GM19467 (cell line): ENCODE data around the gene FIS1.
A peak's percentile ranks its signal among the peaks of the same experiment; 100 is the strongest.
"Not testable (repeated sequence)": the region's sequence is repeated elsewhere in the genome, so short reads cannot be mapped to it uniquely, and the experiment has no call there.

Experiments
- ATAC-seq: cut with Tn5 transposase; IDR thresholded peaks from one replicate; pipeline ENCODE4 v1.9.1; 2021; ENCODE audit warnings: mild to moderate bottlenecking, moderate library complexity; ENCODE audit not compliant: unreplicated experiment

The FIS1 gene

GRCh38 chr7:101244375-101245146 is at the start of gene FIS1:
Gene FIS1, minus strand, starts transcription at chr7:101245081. Its CDS starts 77 bp downstream, at chr7:101245004.
- peak; percentile 84 for ATAC-seq

GRCh38 chr7:101294039-101294831 is 49.4 kb upstream of the FIS1 start:
- no peak for ATAC-seq

GRCh38 chr7:101293069-101294021 is 48.5 kb upstream of the FIS1 start:
- not testable (repeated sequence) for ATAC-seq

- not testable (repeated sequence) for ATAC-seq
These were observed 47.7 kb upstream of the FIS1 start for GRCh38 chr7:101292566-101292965.

- not testable (repeated sequence) for ATAC-seq
These were observed 45.5 kb upstream of the FIS1 start for GRCh38 chr7:101290186-101291037.

GRCh38 chr7:101289687-101290086 is 44.8 kb upstream of the FIS1 start:
- ATAC-seq: peak; percentile 71

GRCh38 chr7:101288439-101288838 is 43.6 kb upstream of the FIS1 start:
- ATAC-seq: no peak

GRCh38 chr7:101287032-101287431 is 42.2 kb upstream of the FIS1 start:
- ATAC-seq: no peak

GRCh38 chr7:101285880-101286279 is 41.0 kb upstream of the FIS1 start:
- not testable (repeated sequence) for ATAC-seq

GRCh38 chr7:101285171-101285570 is 40.3 kb upstream of the FIS1 start:
- no peak for ATAC-seq

- ATAC-seq: not testable (repeated sequence)
These were observed 36.0 kb upstream of the FIS1 start for GRCh38 chr7:101280912-101281311.

- ATAC-seq: no peak
These were observed 33.8 kb upstream of the FIS1 start for GRCh38 chr7:101278461-101279292.

GRCh38 chr7:101277155-101277554 is 32.3 kb upstream of the FIS1 start:
- ATAC-seq: no peak

- ATAC-seq: no peak
These were observed 28.3 kb upstream of the FIS1 start for GRCh38 chr7:101273206-101273605.

GRCh38 chr7:101271021-101271420 is 26.1 kb upstream of the FIS1 start:
- no peak for ATAC-seq

- no peak for ATAC-seq
These were observed 24.8 kb upstream of the FIS1 start for GRCh38 chr7:101269664-101270063.

- ATAC-seq: no peak
These were observed 21.0 kb upstream of the FIS1 start for GRCh38 chr7:101265622-101266516.

GRCh38 chr7:101264102-101264706 is 19.3 kb upstream of the FIS1 start:
- ATAC-seq: not testable (repeated sequence)
